ENCODE data around the gene TOLLIP. TPM values are rescaled to one million over a fixed set of nuclear protein-coding genes. Genes with fewer than 3 reads are reported as not detected.

TOLLIP gene
- total and polyA plus RNA-seq, 2 of the 8 experiments (the other 6 are each of a cell fraction or from before 2014, with no cell fraction given): 23.7 to 34.7 TPM

DNA sequence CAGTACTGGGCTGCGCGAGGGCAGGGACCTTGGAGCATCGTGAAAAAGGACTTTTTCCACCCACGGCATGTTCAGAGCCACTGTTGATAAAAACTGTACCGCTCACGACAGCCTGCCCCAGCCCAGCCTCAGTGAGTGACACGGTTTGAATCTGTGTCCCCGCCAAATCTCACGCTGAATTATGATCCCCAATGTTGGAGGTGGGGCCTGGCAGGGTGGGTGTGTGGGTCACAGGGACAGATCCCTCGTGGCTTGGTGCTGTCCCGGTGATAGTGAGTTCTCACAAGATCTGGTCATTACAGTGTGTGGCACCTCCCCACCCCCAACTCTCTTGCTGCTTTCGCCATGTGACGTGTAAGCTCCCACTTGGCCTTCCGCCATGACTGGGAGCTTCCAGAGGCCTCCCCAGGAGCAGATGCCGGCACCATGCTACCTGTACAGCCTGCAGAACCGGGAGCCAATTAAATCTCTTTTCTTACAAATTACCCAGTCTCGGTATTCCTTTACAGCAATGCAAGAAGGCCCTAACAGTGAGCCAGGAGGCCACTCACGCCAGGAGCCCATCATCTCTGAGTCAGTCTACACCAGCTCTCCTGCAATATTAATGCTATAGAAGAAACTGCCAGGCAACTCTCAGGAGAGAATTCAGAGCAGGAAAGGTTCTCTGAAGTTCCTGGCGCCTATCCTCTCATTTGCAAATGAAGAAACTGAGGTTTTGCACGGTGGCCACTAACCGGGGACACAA is 1.3 kb downstream of the TOLLIP start (continued):
- TF ChIP-seq CHD7 (IDR thresholded peaks at IDR 0.05; ENCODE audit: insufficient replicate concordance, low read length) (no peak), HDAC6 (IDR thresholded peaks at IDR 0.05; ENCODE audit: low read depth, low read length) (no peak), CREB1 (IDR thresholded peaks at IDR 0.05) (no peak), FOSL1 (IDR thresholded peaks at IDR 0.05; ENCODE audit: insufficient read depth, low read depth, low read length) (no peak), ZNF274 (IDR thresholded peaks at IDR 0.05; ENCODE audit: borderline replicate concordance, extremely low read depth, low read length) (no peak), GTF2F1 (IDR thresholded peaks at IDR 0.05; ENCODE audit: borderline replicate concordance, low read depth, low read length) (no peak), NRF1 (IDR thresholded peaks at IDR 0.05; ENCODE audit: low read depth, low read length) (no peak), POLR2A (IDR thresholded peaks at IDR 0.05; ENCODE audit: control extremely low read depth in 1 of 2, low read depth in 2 of 2, low read length in 2 of 2) (no peak), POLR2AphosphoS5 (IDR thresholded peaks at IDR 0.05; ENCODE audit: low read depth, low read length) (no peak)
- TF ChIP-seq, protein P1, sequence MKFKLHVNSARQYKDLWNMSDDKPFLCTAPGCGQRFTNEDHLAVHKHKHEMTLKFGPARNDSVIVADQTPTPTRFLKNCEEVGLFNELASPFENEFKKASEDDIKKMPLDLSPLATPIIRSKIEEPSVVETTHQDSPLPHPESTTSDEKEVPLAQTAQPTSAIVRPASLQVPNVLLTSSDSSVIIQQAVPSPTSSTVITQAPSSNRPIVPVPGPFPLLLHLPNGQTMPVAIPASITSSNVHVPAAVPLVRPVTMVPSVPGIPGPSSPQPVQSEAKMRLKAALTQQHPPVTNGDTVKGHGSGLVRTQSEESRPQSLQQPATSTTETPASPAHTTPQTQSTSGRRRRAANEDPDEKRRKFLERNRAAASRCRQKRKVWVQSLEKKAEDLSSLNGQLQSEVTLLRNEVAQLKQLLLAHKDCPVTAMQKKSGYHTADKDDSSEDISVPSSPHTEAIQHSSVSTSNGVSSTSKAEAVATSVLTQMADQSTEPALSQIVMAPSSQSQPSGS (IDR thresholded peaks at IDR 0.05; ENCODE audit: low read length): no peak
